Activated naive CD4-positive, alpha-beta T cell treated with anti-CD3 and anti-CD28 coated beads, Interleukin-2, amount 50 U/mL, for 24 hours (primary cell): ENCODE measurements around the gene TBC1D3D.
"Not testable (repeated sequence)": the region's sequence is repeated elsewhere in the genome, so short reads cannot be mapped to it uniquely, and the experiment has no call there.

ENCODE experiments used
- H3K27ac Mint-ChIP-seq: one replicate; pipeline ENCODE4 v1.8.0; 2021; ENCODE audit warnings: mild to moderate bottlenecking, mixed read lengths
- H3K27me3 Mint-ChIP-seq: one replicate; pipeline ENCODE4 v1.8.0; 2021; ENCODE audit warnings: mixed read lengths
- H3K36me3 Mint-ChIP-seq: one replicate; pipeline ENCODE4 v1.8.0; 2021; ENCODE audit warnings: mixed read lengths
- H3K4me1 Mint-ChIP-seq: one replicate; pipeline ENCODE4 v1.8.0; 2021; ENCODE audit warnings: mixed read lengths
- H3K4me3 Mint-ChIP-seq: one replicate; pipeline ENCODE4 v1.8.0; 2021; ENCODE audit warnings: mild to moderate bottlenecking, mixed read lengths
- H3K9me3 Mint-ChIP-seq: one replicate; pipeline ENCODE4 v1.8.0; 2021; ENCODE audit warnings: mixed read lengths

Gene TBC1D3D

GRCh38 chr17:38003676-38004075, at the start of gene TBC1D3D:
TBC1D3D (plus strand) TSS chr17:38003976; CDS start chr17:38005561, 1,585 bp downstream.
- H3K4me1 Mint-ChIP-seq, H3K4me3 Mint-ChIP-seq, H3K27ac Mint-ChIP-seq: not testable (repeated sequence)

GRCh38 chr17:37988960-37989359, 14.8 kb upstream of the TBC1D3D start, which contains the start of gene TBC1D3L:
TBC1D3L (minus strand) TSS chr17:37989060; CDS start chr17:37987520, 1,540 bp downstream.
- not testable (repeated sequence) for H3K27me3 Mint-ChIP-seq, H3K9me3 Mint-ChIP-seq, H3K27ac Mint-ChIP-seq, H3K4me1 Mint-ChIP-seq, H3K4me3 Mint-ChIP-seq, H3K36me3 Mint-ChIP-seq

More at GRCh38 chr17:38003676-38004075, at the start of gene TBC1D3D:
- H3K27me3 Mint-ChIP-seq, H3K36me3 Mint-ChIP-seq, H3K9me3 Mint-ChIP-seq: not testable (repeated sequence)
